ENCODE data around the gene PRIMA1.

Gene PRIMA1

DNA sequence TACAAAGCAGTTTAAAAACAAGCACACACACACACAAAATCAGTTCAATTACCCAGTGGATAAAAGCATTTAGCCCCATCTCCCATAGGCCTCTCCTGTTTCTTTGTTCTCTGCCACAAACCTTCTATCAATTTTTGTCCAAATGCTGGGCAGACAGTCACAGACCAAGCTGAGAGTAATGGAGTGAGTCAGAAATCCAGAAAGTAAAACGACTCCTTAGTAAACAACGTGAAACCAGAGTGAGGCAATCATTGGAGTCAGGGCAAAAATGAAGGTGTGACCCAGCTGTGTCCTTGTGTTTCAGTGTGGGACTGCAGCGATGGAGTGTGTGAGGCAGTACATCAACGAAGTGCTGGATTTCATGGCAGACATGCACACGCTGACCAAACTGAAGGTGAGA, 102.0 kb downstream of the PRIMA1 start:
- Mint-ChIP-seq H3K4me3 (no peak overlapping the region), H3K36me3 (ENCODE audit: low read depth) (no peaks in the 10 kb centered on the region), H3K9me3 (no peaks in the 10 kb centered on the region), H3K4me1 (ENCODE audit: low read depth) (no peaks in the 10 kb centered on the region), H3K27ac (no peak overlapping the region), H3K27me3 (ENCODE audit: low read depth) (peaks cover 25% of the 10 kb centered on the region)

DNA sequence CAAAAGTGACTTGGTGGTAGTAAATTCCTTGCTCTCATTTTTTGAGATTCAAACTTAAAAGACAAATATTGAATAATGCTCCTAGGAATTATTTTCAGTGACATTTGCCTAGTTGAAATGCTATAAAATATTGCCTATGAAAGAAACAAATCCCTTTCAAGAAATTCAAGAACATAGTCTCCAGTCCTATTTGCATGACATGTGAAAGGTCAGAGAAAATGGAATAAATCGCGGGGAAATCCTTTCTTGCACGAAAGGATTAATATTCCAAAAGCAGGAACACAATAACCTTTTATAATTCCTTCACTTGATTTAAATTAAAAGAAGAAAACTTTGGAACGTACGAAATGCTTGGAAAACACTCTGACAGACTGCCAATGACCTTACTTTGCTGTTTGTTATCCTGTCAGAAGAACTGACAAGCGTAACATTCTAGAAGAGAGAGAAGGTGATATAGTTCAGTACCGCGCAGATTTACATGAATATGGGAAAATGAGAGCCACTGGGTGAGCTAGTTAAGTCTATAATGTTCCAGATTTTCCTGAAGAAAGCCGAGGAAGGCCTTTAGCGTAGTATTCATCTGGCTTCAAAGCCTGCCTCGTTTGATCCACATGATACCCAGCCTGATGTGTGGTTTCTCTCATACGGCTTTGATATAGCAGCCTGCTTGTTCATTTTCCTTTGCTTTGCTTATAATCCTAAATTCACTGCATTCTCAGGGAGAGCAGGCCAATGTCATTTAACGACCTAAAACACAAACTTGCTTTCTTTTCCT, 103.0 kb downstream of the PRIMA1 start:
- no peaks in the 10 kb centered on the region for H3K9me3 Mint-ChIP-seq
- no peak overlapping the region for H3K4me3 Mint-ChIP-seq
- no peaks in the 10 kb centered on the region for H3K36me3 Mint-ChIP-seq (ENCODE audit: low read depth)
- no peak overlapping the region for H3K27ac Mint-ChIP-seq
- no peaks in the 10 kb centered on the region for H3K4me1 Mint-ChIP-seq (ENCODE audit: low read depth)
- H3K27me3 Mint-ChIP-seq (ENCODE audit: low read depth): peaks cover 25% of the 10 kb centered on the region

DNA sequence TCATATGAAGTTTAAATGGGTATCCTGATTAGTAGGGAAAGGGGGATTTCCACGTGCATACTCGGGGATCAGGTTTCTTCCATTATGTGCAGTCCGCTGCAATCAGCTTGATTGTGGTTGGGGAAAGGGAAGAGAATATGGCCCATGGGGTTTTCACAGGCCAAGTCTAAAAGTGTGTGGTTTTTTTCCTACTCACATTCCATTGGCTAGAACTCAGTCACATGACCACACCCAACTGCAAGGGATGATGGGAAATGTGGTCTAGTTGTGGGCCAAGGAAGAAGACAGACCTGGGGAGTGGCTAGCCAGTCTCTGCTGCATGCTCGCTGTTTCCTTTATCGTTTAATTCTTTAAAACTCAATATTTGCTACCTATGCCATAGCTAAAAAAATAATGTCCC, 105.1 kb downstream of the PRIMA1 start:
- H3K4me3 Mint-ChIP-seq: no peak overlapping the region
- no peak overlapping the region for H3K27ac Mint-ChIP-seq
- H3K27me3 Mint-ChIP-seq (ENCODE audit: low read depth): peaks cover 20% of the 10 kb centered on the region
- no peaks in the 10 kb centered on the region for H3K9me3 Mint-ChIP-seq
- no peaks in the 10 kb centered on the region for H3K4me1 Mint-ChIP-seq (ENCODE audit: low read depth)
- H3K36me3 Mint-ChIP-seq (ENCODE audit: low read depth): no peaks in the 10 kb centered on the region

DNA sequence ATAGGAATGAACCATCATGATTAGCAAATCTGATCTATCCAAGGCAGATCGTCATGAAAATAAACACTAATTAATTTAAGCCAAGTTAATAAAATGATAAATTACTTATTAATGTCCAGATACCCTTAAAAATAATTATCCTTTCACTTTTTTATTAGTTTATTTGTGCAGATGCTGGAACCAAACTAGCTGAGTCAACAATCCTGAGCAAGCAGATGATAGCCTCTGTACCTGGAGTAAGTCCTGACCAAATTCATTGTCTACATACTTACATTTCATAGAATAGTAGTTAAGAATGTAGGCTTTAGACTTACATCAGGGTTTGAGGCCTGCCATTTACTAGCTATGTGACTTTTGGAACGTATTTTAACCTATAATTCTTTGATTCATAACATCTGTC, 105.8 kb downstream of the PRIMA1 start:
- H3K9me3 Mint-ChIP-seq: no peaks in the 10 kb centered on the region
- no peaks in the 10 kb centered on the region for H3K4me1 Mint-ChIP-seq (ENCODE audit: low read depth)
- no peak overlapping the region for H3K4me3 Mint-ChIP-seq
- peaks cover 14% of the 10 kb centered on the region for H3K27me3 Mint-ChIP-seq (ENCODE audit: low read depth)
- H3K27ac Mint-ChIP-seq: no peak overlapping the region
- no peaks in the 10 kb centered on the region for H3K36me3 Mint-ChIP-seq (ENCODE audit: low read depth)

- Mint-ChIP-seq H3K36me3 (ENCODE audit: low read depth) (no peaks in the 10 kb centered on the region), H3K27ac (no peak overlapping the region), H3K4me3 (no peak overlapping the region), H3K4me1 (ENCODE audit: low read depth) (no peaks in the 10 kb centered on the region), H3K9me3 (no peaks in the 10 kb centered on the region), H3K27me3 (ENCODE audit: low read depth) (no peaks in the 10 kb centered on the region)
These were observed 111.8 kb downstream of the PRIMA1 start for GRCh38 chr14:93676416-93676958.

DNA sequence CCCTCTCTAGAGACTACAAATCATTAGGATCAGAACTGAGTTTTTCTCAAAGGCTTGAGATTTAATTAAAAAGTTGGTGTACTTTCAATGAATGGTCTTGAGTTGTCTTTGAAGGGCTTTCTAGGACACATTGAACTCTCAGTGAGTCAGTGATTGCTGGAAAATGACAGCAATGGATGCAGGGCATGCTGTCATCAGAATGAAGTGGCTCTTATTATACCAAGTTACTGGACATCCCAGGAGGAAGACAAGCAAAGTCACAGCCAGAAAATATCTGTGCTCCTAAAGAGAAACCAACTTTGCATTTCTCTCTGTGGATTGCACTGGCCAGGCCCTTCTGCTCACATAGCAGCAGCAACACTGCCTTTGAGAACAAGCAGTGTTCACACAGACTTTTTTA, 112.6 kb downstream of the PRIMA1 start:
- H3K36me3 Mint-ChIP-seq (ENCODE audit: low read depth): no peaks in the 10 kb centered on the region
- no peak overlapping the region for H3K4me3 Mint-ChIP-seq
- no peaks in the 10 kb centered on the region for H3K9me3 Mint-ChIP-seq
- no peak overlapping the region for H3K27ac Mint-ChIP-seq
- no peaks in the 10 kb centered on the region for H3K27me3 Mint-ChIP-seq (ENCODE audit: low read depth)
- no peaks in the 10 kb centered on the region for H3K4me1 Mint-ChIP-seq (ENCODE audit: low read depth)

GRCh38 chr14:93674343-93674742, 113.9 kb downstream of the PRIMA1 start:
- no peaks in the 10 kb centered on the region for H3K36me3 Mint-ChIP-seq (ENCODE audit: low read depth)
- H3K9me3 Mint-ChIP-seq: no peaks in the 10 kb centered on the region
- H3K27me3 Mint-ChIP-seq (ENCODE audit: low read depth): no peaks in the 10 kb centered on the region
- H3K27ac Mint-ChIP-seq: no peak overlapping the region
- no peaks in the 10 kb centered on the region for H3K4me1 Mint-ChIP-seq (ENCODE audit: low read depth)
- H3K4me3 Mint-ChIP-seq: no peak overlapping the region

DNA sequence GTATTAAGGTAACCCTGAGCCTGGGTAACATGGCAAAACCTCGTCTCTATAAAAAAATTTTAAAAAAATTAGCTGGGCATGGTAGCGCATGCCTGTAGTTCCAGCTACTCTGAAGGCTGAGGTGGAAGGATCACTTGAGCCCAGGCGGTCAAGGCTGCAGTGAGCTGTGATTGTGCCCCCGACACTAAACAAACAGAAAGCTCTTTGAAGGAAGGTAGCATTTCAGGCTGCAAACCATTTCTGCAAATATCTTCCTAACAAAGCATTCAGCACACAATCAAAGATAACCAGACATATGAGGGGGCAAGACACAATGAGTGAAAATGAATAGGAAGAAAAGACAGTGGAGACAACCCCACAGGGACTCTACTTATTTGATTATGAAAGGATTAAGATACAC, 118.7 kb downstream of the PRIMA1 start:
- peaks cover 24% of the 10 kb centered on the region for H3K9me3 Mint-ChIP-seq
- H3K4me3 Mint-ChIP-seq: no peak overlapping the region
- no peaks in the 10 kb centered on the region for H3K4me1 Mint-ChIP-seq (ENCODE audit: low read depth)
- no peaks in the 10 kb centered on the region for H3K27me3 Mint-ChIP-seq (ENCODE audit: low read depth)
- no peaks in the 10 kb centered on the region for H3K36me3 Mint-ChIP-seq (ENCODE audit: low read depth)
- H3K27ac Mint-ChIP-seq: no peak overlapping the region

Measured in T-helper 1 cell treated with Interleukin-12 subunit alpha and Interleukin-12 subunit beta and Interleukin-4 antibody, amounts not matched to agents 30 μg/mL and 1 μg/mL, for 36 hours (primary cell).